ENCODE data around the gene ZNF629.

Gene ZNF629

DNA sequence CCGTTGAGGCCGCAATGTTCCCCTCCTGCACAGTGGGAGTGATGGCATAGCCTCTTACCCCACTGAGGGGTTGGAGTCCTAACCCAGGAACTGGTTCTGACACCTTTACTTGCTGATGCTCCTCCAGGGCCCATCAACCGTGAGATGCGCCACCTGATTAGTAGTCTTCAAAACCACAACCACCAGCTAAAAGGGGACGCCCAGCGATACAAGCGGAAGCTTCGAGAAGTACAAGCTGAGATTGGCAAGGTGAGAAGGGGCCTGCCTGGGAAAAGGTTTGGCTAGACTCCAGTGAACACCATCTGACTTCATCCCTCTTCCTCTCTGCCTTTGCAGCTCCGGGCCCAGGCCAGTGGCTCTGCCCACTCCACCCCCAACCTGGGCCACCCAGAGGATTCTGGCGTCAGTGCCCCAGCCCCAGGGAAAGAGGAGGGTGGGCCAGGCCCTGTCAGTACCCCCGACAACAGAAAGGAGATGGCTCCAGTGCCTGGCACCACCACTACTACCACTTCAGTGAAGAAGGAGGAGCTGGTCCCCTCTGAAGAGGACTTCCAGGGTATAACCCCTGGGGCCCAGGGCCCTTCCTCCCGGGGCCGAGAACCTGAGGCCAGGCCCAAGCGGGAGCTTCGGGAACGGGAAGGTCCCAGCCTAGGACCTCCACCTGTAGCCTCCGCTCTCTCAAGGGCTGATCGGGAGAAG lies 19.1 kb downstream of the ZNF629 start:
- no peak for DNase-seq (ENCODE audit: low read depth in 2 of 2)

DNA sequence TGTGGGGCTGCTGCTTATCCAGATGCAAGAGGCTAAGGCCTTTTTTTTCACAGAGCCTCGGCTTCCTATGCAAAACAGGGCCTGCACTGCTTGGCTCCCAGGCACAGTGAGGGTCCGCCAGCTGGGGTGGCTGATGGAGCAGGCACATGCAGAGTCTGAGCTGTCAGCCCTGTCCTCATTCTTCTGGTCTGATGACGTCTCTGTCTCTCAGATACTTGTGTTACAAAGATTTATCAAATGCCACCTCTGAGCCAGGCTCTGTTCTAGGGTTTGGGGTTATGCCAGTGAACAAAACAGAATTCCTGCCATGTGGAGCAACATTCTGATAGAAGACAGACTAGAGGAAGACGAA lies 20.1 kb downstream of the ZNF629 start:
- DNase-seq (ENCODE audit: low read depth in 2 of 2), result no peak

DNA sequence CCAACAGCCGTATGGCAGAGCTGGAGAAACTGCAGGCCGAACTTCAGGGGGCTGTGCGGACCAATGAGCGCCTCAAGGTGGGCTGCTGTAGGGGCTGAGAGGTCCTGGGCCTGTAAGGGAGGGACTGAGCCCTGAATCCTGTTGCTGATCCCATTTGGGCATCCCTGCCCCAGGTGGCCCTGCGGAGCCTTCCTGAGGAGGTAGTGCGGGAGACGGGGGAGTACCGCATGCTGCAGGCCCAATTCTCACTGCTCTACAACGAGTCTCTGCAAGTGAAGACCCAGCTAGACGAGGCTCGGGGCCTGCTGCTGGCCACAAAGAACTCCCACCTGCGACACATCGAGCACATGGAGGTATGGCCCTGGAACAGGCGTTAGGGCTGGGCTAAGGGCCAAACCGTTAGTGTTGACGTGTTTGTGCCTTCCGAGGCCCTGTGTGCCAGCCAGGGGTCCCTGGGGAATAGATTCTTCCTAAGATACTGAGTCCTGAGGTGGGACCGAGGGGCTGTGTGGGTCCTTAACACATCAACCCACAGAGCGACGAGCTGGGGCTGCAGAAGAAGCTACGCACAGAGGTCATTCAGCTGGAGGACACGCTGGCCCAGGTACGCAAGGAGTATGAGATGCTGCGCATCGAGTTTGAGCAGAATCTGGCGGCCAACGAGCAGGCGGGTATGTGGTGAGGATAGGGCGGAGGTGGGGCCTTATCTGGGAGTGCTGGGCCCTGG lies 20.6 kb downstream of the ZNF629 start:
- DNase-seq (ENCODE audit: low read depth in 2 of 2), result no peak

DNA sequence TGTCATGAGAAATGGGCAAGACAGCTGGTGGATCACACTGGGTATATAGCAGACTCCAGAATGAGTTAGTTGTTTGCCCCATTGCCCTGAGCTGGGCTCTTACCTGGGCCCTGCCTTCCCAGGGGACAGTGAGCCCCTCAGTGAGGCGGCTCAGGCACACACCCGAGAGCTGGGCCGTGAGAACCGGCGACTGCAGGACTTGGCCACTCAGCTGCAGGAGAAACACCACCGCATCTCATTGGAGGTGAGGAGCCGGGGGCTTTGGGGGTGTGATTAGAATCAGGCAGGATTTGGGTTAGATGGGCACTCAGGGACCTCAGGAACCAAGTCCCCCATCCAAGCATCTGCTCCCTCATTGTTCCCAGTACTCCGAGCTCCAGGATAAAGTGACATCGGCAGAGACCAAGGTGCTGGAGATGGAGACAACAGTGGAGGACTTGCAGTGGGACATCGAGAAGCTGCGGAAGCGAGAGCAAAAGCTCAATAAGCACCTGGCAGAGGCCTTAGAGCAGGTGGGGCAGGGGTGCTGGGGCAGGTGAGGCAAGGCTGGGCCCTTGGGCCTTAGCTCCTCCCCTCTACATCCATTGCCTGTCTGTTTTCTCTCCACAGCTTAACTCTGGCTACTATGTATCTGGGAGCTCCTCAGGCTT lies 22.1 kb downstream of the ZNF629 start:
- DNase-seq (ENCODE audit: low read depth in 2 of 2), result no peak

DNA sequence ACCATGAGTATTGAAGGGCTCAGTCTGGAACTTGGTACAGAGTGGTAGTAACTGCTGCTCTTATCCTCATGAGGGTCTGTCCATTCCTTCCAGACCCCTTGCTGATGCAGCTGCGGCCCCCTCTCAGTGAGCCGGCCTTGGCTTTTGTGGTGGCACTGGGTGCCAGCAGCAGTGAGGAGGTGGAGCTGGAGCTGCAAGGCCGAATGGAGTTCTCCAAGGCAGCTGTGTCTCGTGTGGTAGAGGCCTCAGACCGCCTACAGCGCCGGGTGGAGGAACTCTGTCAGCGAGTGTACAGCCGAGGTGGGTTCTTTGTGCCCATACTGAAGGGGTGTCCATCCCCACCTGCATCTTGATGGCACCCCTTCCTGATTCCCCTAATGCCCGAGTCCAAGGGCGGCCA lies 22.9 kb downstream of the ZNF629 start:
- DNase-seq (ENCODE audit: low read depth in 2 of 2), result no peak

DNA sequence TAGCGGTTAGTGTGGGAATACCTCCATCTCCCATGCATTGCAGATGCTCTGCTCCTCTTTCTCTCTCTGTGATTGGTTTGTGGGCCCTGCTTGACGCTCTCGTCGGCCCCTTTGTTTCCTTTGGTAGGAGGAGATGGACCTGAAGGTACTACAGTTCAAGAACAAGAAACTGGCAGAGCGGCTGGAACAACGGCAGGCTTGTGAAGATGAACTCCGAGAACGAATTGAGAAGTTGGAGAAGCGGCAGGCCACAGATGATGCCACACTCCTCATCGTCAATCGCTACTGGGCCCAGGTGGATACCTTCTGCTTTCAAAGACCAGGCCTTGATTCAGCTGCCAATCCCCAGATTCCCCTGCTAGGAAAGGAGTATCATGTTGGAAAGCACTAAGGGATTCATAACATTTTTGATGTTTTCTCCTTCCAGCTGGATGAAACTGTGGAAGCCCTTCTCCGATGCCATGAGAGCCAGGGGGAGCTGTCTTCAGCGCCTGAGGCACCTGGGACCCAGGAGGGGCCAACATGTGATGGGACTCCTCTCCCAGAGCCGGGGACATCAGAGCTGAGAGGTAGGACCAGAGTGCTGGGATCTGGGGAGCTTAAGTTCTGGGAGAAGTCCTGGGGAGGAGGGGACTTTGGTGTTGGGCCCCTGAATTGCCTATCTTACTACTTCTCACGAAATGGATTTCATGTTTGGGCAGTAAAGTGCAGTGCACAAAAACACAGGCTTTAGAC lies 23.8 kb downstream of the ZNF629 start:
- DNase-seq (ENCODE audit: low read depth in 2 of 2), result no peak

DNA sequence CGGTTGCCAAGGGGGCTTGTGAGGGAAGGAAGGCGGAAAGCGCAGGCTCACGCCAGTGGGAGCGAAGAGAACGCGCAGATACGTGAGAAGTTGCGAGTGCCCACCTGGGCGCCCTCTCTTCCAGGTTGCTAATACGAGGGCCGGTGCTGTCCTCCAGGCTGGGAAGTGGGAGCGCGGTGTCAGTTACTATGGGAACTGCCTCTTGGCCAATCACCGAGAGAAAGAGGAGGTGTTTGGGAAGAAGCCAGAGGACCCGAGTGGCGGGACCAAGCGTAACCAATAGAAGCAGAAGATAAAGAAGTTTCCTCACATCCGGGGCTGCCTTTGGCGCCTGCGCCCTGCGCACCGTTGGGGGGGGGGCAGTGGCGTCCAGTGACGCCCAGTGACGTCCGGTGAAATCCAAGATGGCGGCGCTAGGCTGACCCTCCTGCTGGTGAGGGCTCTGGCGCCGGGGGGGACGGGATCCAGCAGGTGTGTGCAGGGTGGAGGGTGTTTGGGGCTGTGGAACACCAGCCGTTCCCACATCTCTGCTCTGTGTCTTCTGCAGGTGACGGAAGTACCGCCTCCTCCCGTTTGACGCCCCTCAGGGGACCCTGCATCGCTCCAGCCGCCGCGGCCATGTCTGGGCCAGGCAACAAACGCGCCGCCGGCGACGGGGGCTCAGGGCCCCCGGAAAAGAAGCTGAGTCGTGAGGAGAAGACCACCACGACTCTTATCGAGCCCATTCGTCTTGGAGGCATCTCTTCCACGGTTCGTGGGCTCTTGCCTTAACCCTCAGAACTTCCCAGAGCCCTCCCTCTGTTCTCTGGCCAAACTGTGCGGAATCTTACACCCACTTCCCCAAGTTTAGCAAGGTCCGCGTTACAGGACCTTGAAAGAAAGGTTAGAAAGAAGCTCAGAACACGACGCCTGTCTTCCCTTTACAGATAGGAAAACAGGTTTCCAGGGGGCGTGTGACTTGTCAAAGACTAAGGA lies 24.8 kb downstream of the ZNF629 start, which contains the start of the genes CFAP119 and RNF40:
Gene CFAP119, minus strand, starts transcription at position 135 of the 975 bp plus-strand sequence. CDS start 314 bp downstream, outside the sequence.
Gene RNF40, plus strand, starts transcription at position 395 of the 975 bp plus-strand sequence. Its CDS starts 224 bp downstream, at position 619.
- DNase-seq (ENCODE audit: low read depth in 2 of 2), result peak; percentile 86

DNA sequence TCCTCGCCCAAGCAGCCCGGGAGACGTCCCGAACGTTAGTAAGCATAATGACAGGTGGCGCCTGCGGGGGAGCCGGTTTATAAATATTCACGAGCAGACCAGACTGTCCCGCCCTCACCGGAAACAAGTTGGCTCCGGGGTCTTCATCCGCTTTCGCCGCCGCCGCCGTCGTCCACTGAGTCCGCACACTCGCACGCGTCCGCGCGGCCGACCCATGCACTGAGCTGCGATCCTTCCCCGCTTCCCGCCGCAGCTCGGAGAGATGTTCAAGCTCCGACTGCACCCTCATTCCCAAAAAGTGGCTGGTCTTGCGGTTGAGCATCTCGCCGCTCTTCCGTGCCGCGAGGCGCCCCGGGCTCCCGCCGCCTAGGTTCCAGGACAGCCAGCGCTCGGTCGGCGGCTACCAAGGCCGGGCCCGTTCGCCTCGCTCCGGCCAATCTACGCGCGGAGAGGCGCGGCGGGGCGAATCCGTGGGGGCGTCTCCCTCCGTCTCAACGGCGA lies 25.5 kb downstream of the ZNF629 start:
- peak in 1 of 2 donors; percentile 22 for DNase-seq (ENCODE audit: low read depth in 2 of 2)

DNA sequence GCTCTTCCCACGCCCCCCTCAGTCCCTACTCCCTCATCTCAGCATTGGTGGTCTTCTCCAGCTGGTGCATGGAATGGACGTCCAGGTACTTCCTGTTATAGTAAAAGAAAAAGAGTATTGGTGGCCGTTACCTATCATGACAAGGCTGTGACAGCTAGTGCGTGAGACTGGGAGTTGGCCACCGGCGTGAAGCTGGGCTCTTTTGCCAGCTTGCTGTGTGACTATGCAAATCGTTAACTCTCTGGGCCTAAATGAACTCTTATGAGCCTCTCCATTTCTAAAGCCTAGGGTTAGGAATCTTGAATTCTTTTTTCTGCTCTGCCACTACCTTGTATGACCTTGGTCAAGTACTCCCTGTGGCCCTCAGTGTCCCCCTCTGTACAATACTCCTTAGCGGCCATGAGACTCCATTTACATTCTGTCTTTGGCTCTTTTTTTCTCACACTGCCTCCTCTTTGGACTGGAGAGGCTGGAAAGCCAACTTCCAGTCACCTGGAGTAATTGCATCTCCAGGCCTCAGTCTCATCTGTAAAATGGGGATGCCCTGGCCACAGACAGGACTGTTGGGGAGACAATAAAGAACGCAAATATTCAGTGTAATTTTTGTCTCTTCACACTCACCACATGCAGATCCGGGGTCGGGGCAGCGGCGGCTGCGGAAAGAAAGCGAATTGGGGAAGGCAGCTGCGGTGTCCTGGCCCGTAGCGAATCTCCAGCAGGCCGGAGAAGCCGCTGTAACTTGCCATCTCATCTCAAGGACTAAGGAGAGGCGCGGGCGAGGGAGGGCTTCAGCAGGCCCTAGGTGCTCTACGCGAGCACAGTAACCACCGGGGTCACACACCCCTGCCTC lies 26.2 kb downstream of the ZNF629 start:
- DNase-seq (ENCODE audit: low read depth in 2 of 2), result no peak

DNA sequence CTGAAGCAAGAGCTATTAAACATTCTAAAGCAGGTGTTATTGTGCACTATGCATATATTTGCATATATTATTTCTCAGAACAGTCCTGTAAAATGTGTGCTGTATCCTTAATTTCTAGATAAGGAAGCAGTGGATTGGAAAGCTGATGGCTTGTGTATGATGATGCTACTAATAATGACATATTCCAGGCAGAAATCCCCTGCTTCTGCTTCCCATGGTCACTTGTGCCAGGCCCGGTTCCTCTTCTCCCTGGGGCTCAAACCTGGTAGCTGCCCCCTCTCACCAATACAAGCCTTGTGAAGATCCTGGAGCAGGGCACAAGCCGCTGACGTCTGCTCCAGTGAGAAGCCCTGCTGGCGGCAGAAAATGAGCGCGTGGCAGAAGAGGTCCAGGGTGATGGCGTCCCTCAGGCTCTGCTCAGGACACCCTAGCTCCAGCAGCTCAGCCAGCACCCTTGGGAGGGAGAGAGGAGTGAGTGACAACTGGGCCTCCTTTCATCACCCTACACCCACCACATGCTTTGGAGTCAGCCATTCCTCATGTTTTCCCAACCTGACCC lies 26.9 kb downstream of the ZNF629 start:
- no peak for DNase-seq (ENCODE audit: low read depth in 2 of 2)

DNA sequence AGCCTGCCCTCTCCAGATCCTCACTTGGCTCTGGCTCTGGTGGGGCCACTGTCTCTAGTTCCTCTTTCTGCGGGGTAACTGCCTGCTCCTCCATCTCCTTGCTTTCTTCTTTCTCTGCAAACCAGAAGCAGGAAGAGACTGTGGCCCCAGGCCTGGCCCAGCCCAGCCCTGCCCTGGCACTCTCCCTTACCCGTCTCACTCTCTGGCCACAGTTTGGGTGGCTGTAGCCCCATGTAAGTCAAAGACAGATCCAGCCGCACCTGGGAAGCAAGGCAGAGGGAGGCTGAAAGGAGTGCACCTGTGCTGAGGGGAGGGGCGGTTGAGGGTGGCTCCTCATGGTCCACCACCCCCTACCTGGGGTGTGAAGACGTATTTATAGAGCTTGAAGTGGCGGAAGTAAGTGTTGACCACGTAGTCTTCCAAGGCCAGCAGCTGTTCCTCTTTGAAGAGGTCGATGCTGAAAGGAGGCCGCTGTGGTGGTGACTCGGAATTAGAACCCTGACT lies 28.0 kb downstream of the ZNF629 start:
- DNase-seq (ENCODE audit: low read depth in 2 of 2), result no peak

DNA sequence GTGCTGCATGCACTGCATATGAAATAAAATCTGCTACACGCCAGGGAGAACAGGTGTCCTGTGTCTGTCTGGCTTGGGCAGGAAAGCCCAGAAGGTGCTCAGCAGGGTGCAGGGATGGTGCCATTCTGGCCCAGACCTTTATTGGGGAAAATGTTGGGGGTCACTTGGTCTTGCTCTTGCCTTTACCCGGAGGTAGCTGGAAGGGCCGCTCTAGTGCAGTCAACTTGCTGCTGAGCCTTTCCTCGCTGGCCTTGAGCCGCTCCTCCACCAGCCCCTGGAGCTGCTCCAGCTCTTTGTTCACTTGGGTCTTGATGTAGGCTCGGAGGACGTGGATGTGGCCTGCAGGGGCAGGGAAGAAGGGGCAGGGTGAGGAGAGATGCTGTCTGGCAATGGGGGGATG lies 29.7 kb downstream of the ZNF629 start:
- DNase-seq (ENCODE audit: low read depth in 2 of 2), result no peak

DNA sequence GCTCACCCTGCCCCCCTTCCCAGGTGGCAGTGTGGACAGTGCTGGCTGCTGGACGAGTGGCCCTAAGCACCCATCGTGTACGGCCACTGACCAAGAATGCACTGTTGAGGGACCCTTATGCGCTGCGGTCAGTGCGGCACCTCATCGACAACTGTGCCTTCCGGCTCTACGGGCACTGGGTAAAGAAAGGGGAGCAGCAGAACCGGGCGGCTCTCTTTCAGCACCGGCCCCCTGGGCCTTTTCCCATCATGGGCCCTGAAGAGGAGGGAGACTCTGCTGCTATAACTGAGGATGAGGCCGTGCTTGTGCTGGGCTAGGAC lies 30.3 kb downstream of the ZNF629 start:
- DNase-seq (ENCODE audit: low read depth in 2 of 2), result no peak

DNA sequence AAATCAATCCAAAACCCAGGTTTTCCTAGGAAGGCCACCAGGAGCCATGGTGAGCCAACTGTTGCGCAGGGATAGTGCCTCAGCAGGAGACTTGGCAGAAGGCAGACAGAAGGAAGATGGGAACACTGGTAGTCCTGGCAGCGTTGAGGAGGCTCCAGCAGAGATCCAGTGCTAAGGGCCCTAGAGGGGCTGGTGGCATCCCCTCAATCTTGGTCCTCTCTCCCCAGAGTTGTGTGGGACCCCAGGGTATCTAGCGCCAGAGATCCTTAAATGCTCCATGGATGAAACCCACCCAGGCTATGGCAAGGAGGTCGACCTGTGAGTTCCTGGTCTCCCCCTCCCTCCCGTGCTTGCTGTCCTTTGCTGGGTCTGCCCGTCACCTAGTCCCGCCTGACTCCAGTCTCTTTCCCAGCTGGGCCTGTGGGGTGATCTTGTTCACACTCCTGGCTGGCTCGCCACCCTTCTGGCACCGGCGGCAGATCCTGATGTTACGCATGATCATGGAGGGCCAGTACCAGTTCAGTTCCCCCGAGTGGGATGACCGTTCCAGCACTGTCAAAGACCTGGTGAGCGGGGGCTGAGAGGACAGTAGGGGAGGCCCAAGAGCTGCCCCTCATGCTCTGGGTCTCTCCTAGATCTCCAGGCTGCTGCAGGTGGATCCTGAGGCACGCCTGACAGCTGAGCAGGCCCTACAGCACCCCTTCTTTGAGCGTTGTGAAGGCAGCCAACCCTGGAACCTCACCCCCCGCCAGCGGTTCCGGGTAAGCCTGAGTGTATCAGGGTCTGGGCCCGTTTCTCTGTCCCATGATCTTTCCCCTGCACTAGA lies 30.8 kb downstream of the ZNF629 start:
- DNase-seq (ENCODE audit: low read depth in 2 of 2), result no peak

DNA sequence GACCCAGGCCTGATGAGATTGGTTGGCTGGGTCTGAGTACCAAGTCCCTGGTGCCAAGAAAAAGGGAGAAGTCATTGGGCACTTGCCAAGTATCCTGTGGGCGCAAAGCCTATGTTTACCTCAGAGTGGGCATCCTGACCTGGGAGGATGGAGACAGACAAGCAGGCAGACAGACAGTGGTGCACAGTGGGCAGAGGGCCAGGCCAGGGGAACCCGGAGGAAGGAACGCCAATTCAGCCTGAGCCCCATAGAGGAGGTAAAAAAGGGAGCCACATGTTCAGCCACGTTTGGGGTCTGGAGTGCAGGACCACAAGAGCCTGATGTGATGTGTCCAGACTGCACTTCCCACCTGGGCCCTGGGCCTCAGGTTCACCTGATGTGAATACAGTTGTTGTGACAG lies 33.4 kb downstream of the ZNF629 start:
- no peak for DNase-seq (ENCODE audit: low read depth in 2 of 2)

DNA sequence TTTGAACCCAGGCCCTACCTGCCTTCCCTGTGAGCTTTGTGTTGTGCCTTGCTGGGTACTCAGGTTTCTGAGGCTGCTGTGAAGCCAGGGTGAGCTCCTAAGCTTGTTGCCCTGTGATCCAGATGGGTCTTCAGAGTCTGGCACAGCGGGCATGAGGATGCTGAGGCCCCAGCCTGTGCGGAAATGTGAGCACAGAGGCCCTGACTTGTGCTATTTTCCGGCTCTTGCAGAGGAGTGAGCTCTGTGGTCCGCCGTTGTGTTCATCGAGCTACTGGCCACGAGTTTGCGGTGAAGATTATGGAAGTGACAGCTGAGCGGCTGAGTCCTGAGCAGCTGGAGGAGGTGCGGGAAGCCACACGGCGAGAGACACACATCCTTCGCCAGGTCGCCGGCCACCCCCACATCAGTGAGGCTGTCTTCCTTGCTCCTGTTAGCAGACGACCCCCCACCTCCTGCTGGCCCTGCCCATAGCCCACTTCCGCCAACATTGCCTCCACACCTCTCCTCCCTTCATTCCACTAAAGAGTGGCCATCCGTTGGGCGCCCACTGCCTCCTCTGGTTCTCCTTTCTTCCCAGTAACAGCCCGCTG lies 36.0 kb downstream of the ZNF629 start:
- DNase-seq (ENCODE audit: low read depth in 2 of 2), result no peak

DNA sequence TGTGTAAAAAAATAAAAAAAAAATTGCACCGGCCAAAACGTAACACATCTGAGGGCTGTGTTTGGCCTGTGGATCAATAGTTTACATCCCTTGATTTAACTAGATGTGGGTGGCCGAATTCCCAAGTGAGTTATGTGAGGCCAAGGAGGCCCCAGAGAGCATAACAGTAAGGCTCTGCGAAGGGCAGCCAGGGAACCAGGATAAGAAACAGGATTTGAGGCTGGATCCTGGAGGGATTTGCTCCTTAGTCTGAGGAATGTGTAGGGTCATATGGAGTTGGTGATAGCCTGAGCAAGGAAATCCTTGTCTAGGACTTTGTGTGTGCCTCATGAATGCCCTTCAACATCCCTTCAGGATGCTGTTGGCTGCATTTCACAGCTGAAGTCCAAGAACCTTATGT lies 36.8 kb downstream of the ZNF629 start:
- DNase-seq (ENCODE audit: low read depth in 2 of 2), result no peak

Data from activated CD4-positive, alpha-beta T cell treated with anti-CD3 and anti-CD28 coated beads for 24 hours (primary cell).